GM18858 (cell line): ENCODE results near the gene GPR156.
"Not testable (repeated sequence)": the region's sequence is repeated elsewhere in the genome, so short reads cannot be mapped to it uniquely, and the experiment has no call there.

ENCODE experiments used
- ATAC-seq: cut with Tn5 transposase; IDR thresholded peaks from one replicate; pipeline ENCODE4 v1.9.1; 2021; ENCODE audit not compliant: unreplicated experiment

GPR156 gene

DNA sequence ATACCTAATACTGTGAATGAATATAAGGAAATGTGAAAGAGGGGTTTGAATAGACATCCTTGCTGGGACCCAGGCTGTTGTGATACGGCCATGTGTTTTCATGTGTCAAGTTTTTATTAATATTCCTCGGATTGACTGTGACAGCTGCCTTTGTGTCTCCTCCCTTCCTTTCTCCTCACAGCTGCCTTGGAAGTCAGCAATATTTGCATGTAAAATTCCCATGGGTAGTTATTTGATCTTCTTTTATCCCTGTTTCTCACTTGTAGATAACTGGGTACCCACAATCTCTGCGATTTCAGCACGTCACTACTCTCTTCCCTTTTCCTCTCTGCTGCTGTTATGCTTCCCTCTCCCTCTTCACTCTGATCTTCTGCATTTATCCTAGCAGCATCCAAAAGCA lies 9.4 kb downstream of the GPR156 start:
- ATAC-seq = no peak

- ATAC-seq = no peak
These were observed 10.3 kb downstream of the GPR156 start for GRCh38 chr3:120274739-120275167.

- ATAC-seq = no peak
These were observed 12.7 kb downstream of the GPR156 start for GRCh38 chr3:120272286-120272685.

DNA sequence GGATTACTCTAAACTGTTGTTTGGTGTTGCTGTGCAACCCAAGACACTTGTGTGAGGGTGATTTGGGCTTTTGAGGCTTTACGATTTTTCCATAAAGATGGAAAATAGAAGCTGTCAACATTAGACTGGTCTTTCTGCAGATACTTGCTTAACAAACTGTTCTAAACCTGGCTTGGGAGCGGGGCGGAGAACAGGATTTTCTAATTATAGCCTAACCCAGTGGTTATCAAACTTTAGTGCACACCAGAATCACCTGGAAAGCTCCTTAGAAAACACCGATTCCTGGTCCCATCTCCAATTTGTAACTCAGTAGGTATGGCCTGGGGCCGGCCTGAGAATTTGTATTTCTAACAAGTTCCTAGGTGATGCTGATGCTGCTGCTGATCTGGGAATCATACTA lies 19.0 kb downstream of the GPR156 start:
- ATAC-seq = no peak

DNA sequence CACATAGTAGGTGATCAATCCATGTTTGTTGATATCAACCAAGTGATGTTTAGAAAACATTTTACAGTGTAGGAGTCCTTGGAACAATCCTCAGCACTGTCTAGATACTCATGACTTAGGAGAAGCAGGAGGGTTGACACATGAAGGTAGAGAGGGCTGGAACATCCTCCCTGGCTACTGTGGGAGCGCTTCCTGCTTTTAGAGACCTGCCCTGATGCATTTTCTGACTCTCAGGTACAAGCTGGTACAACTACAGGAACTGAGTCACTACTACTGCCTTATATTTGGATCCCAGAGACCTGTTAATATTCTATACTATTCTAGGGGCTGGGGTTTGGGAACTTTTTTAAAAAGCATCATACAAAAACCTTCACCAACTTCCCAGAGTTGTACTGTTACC lies 20.1 kb downstream of the GPR156 start:
- ATAC-seq = no peak

- no peak for ATAC-seq
These were observed 21.2 kb downstream of the GPR156 start for GRCh38 chr3:120263792-120264191.

GRCh38 chr3:120258009-120258408 lies 27.0 kb downstream of the GPR156 start:
- ATAC-seq = no peak

- ATAC-seq = no peak
These were observed 39.6 kb downstream of the GPR156 start for GRCh38 chr3:120245386-120245785.

- ATAC-seq = no peak
These were observed 40.2 kb downstream of the GPR156 start for GRCh38 chr3:120244834-120245225.

DNA sequence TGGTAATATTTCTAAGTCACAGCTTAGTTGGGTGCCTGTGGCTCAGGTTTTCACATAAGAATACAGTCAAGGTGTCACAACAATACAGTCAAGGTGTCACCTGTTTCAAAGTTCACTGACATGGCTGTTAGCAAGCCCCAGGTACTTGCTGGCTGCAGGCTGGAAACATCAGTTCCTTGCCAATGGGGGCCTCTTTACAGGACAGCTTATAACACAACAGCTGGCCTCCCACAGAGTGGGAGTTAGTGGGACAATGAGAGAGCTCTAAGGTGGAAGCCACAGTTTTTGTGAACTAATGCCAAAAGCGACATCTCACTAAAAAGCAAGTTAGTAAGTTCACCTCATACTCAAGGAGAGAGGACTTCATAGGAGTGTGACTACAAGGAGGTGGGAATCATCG lies 45.4 kb downstream of the GPR156 start:
- no peak for ATAC-seq

DNA sequence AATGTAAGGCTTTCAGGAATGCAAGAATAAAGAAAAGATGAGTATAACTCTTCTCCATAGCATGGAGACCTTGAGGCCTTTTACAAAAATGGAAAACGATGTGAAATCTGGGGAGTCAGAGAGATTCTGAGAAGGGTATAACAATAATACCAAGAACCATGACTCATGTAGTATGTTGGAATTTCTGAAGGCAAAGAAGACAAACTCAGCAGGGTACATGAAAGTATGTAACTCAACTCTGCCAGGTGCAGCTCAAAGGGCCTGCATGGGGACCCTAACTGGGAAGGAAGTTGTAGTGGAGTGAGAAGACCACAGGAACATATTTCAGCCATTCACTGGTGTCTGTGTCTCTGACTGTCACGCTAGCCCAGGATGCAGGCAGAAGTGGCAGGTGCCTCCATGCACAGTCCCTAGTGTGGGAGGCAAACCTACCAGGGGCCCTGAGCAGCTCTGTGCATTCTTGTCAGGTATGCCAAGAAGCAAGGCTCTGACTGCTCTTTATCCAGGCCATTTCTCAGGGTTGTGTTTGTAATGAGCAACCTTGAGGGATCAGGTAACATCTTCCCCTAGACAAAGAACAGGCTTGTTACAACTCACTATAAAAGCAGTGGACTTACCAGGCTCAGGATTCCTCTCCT lies 57.2 kb downstream of the GPR156 start:
- ATAC-seq = no peak

DNA sequence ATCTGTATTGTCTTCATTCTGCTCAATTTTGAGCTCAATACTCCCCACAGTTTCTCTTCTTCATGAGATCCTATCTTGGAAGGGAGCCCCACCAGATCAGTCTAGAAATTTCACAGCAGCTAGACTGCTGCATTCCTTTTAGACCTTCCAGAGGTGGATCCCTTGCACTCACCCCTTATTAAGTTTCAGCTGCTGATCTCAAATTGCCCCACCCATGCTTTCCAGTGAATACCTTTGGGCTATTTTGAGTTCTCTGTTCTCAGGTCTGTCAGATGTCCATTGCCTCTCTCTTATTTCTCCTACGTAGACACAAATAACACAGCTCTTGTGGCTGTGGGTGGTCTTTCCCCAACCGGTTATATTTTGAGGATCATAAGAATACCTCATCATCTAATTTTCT lies 60.8 kb downstream of the GPR156 start:
- no peak for ATAC-seq

DNA sequence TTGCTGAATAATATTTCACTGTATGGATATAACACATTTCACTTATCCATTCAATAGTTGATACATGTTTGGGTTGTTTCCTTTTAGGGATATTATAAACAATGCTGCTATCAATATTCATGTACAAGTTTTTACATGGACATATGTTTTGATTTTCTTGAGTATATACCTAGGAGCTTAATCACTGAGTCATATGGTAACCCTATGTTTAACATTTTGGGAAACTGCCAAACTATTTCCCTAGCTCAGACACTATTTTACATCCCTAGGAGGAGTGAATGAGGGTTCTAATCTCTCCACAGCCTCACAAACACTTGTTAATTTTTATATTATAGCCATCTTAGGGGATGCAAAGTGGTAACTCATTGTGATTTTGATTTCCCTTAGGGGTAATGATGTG lies 66.0 kb downstream of the GPR156 start:
- ATAC-seq = no peak

- ATAC-seq = not testable (repeated sequence)
These were observed 68.4 kb downstream of the GPR156 start for GRCh38 chr3:120216633-120217032.

DNA sequence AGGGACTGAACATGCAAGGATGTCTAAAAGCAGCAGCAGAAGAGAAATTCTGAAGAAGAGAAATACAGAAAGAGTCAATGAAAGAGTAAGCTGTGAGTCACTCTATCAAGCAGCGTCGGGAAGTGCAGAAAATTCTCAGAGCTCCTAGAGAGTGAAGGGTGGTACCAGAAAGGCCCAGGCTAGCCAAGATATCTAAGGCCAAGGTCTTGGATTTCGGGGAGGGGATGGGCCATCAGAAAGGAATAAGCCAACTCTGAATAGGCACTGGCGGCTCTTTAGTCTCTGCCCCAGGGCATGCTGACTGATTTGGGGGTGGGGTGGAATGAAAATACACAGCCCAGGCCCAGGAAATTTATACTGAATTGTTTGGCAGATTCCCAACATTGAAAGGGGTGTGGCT lies 70.8 kb downstream of the GPR156 start:
- no peak for ATAC-seq

DNA sequence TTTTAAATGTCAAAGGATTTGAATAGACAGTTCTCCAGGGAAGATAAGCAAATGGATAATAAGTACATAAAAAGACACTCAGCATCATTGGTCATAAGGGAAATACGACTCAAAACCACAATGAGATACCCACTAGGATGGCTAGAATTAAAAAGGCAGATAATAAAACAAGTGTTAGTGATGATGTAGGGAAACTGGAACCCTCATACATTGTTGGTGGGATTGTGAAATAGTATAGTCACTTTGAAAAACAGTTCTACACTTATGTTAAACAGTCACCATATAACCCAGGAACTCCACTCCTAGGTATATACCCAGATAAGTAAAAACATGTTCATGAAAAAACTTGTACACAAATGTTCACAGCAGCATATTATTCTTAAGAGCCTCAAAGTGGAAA lies 72.5 kb downstream of the GPR156 start:
- no peak for ATAC-seq

GRCh38 chr3:120209425-120209824 lies 75.6 kb downstream of the GPR156 start:
- no peak for ATAC-seq

DNA sequence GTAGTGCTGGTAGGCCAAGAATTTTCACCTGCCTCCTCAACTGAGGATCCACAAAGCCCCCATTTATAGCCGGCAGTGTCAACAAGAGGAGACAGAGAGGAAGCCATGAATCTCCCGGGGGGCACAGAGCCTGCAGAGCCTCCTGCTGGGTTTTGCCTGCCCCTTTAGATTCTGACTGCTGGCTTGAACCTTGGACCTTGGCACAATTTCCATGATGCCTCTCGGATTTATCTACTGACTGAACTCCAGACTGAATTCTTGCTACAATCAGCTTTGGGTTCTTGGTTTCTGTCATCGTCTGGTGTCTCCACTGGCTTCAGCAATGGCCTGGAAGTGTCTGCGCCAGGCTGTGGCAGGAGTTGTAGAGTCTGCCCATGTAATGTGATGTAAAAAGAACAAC lies 80.7 kb downstream of the GPR156 start:
- ATAC-seq = no peak

DNA sequence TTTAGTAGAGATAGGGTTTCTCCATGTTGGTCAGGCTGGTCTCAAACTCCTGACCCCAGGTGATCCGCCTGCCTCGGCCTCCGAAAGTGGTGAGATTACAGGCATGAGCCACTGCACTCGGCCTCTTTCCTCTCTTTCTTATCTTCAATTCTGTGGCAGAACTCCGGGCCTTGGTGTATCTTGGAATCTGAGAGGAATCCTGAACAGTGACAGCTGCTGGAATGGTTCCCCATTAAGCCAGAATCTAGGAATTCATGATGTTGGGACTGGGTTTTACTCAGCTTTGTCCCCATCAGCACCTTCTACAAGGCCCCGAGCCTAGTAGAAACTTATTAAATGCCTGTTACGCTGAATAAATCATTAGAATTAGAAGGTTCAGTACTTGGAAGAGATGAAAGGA lies 81.4 kb downstream of the GPR156 start:
- ATAC-seq = no peak

GRCh38 chr3:120203016-120203415 lies 82.0 kb downstream of the GPR156 start:
- no peak for ATAC-seq

GRCh38 chr3:120202363-120202762 lies 82.7 kb downstream of the GPR156 start:
- ATAC-seq = no peak

DNA sequence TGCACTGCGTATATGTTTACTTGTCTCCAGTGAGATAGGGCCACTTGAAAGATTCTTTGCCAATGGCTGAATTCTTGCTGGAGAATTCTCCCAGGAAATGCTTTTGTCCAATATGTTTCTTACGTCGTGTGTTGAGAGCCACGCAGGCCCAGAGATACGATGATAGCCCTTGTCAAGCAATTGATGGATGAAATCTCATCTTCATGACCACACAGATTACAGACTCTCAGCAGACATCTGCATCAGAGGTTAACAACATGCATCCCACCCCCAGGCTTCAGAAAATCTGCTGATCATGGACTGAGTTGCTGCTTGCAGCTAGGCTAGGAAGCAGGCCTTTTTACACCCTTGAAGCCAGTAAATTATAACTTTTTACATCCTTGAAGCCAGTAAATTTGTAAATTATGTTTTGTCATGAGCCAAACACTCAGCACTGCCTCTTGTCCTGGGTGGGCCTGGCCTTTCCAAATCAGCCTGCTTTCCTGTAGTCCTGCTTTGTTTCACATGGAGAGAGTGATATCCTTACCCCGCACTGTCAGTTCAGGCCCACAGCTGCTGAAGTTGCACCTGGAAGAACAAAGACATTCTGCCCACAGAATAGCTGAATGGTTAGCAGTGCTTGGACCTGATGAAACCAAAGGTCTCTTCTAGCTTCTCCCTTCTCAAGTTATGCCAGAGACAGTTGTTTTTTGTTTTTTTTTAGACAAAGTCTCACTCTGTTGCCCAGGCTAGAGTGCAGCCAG lies 84.4 kb downstream of the GPR156 start:
- ATAC-seq = no peak
